Activated CD4-positive, alpha-beta T cell treated with anti-CD3 and anti-CD28 coated beads for 36 hours (primary cell): Measurements from ENCODE around the gene TOPORS. TPM values are rescaled to one million over a fixed set of nuclear protein-coding genes. Genes with fewer than 3 reads are reported as not detected.
"Not testable (repeated sequence)": the region's sequence is repeated elsewhere in the genome, so short reads cannot be mapped to it uniquely, and the experiment has no call there.

ENCODE experiments used
- ATAC-seq: fragments of 200-7000 bp; cut with Tn5 transposase; one replicate; pipeline ENCODE4 v1.10.0; 2021; ENCODE audit warnings: mild to moderate bottlenecking, moderate library complexity
- CTCF ChIA-PET: fragments of 350-600 bp; sonication (Branson Sonifier 250); formaldehyde crosslinking; loops from one replicate; lab custom pipeline; 2021; ENCODE audit warnings: antibody characterized with exemption; lab: Charles Lee
- POLR2A ChIA-PET: fragments of 350-600 bp; sonication (Branson Sonifier 250); formaldehyde crosslinking; loops from one replicate; lab custom pipeline; 2021; ENCODE audit warnings: antibody characterized with exemption, inconsistent platforms; lab: Charles Lee
- DNase-seq: peaks from one replicate; pipeline ENCODE4 v3.0.0-alpha.2; 2020
- H3K27ac Mint-ChIP-seq: one replicate; pipeline ENCODE4 v1.8.0; 2021; ENCODE audit warnings: mixed read lengths
- H3K27me3 Mint-ChIP-seq: one replicate; pipeline ENCODE4 v1.8.0; 2021; ENCODE audit warnings: mixed read lengths
- H3K36me3 Mint-ChIP-seq: one replicate; pipeline ENCODE4 v1.8.0; 2021; ENCODE audit warnings: low read depth, mixed read lengths
- H3K4me1 Mint-ChIP-seq: one replicate; pipeline ENCODE4 v1.8.0; 2021; ENCODE audit warnings: mixed read lengths
- H3K4me3 Mint-ChIP-seq: one replicate; pipeline ENCODE4 v1.8.0; 2021; ENCODE audit warnings: mild to moderate bottlenecking, moderate library complexity, mixed read lengths
- H3K9me3 Mint-ChIP-seq: one replicate; pipeline ENCODE4 v1.8.0; 2021; ENCODE audit warnings: low read depth, mixed read lengths
- intact Hi-C, 2 experiments: fragments of 100-400 bp; cut with DNase I in 1 of 2; cut with micrococcal nuclease in 1 of 2; formaldehyde crosslinking; loops; one replicate each; pipeline versions ENCODE4 v1.14.2 to v1.15.1; 2022 to 2024; cut with DNase I, micrococcal nuclease
- total RNA-seq, 2 experiments: library from RNA; stranded (reverse); gene quantifications; one replicate each; pipeline ENCODE4 v1.2.3, GENCODE V29; 2021

Gene TOPORS
- total RNA-seq, result 10 to 100 TPM; 14.4 to 18.9 TPM

DNA sequence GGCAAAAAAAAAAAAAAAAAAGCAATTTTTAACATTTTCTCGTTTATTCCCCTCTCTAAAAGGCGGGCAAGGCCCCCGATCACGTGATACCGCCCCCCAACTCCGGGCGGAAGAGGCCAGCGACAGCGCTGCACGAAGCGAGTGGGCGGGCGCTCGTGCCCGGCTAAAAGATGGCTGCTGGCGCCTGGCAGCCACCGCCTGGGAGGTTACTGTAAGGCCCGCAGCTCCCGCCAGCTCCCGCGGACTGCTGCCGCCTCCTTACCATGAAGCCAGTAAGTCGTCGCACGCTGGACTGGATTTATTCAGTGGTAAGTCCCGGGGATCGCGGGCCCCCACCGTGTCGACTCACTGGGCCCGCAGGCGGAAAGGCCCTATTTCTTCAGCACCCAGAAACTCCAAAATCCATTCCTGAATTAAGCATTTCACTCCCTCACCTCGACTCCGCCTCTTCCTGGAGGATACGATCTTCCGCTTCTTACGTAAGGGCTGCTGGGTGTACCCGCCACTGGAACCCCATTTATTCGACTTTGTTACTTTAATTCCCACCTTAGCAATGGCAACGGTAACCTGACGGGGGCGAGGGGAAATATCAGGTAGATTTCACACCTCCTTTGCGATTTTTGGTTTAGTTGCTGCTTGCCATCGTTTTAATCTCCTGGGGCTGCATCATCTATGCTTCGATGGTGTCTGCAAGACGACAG lies at the start of gene TOPORS, which contains the start of gene SMIM27:
Gene TOPORS, minus strand, starts transcription at position 415 of the 701 bp plus-strand sequence. Its CDS starts 150 bp downstream, at position 265.
Gene SMIM27, plus strand, starts transcription at position 156 of the 701 bp plus-strand sequence. Its CDS starts 108 bp downstream, at position 264.
- Mint-ChIP-seq H3K36me3 (peaks cover 30% of the 10 kb centered on the region), H3K4me3 (peak within 1 kb of the TSS; percentile 96), H3K27ac (peak within 1 kb of the TSS; percentile 99), H3K9me3 (no peaks in the 10 kb centered on the region), H3K27me3 (no peaks in the 10 kb centered on the region), H3K4me1 (peaks cover 43% of the 10 kb centered on the region)
- ChIA-PET CTCF (interaction anchor here (0.9 to 5.0 kb wide), 6 partner anchors 20 to 173 kb away, joined by 3 to 25 read pairs (median 12); partner anchors contain the start of genes ACO1, NDUFB6 and RIGI), POLR2A (interaction anchor here (1.0 kb wide), 2 partner anchors 20 kb away, joined by 4 to 5 read pairs; no protein-coding TSS in a partner anchor)
- ATAC-seq, result peak; percentile 73
- peak; percentile 95 for DNase-seq
- intact Hi-C loops, result loop anchor here (1.0 to 10.0 kb wide), 9 partner anchors 20 to 1622 kb away; partner anchors contain the start of genes APTX (in 1 of the 2), B4GALT1 (in 1 of the 2), BAG1 (in 1 of the 2) and DNAJA1 (in 1 of the 2)

- H3K27ac Mint-ChIP-seq, POLR2A ChIA-PET, H3K4me1 Mint-ChIP-seq, ATAC-seq, H3K4me3 Mint-ChIP-seq, H3K9me3 Mint-ChIP-seq, intact Hi-C loops, DNase-seq, H3K36me3 Mint-ChIP-seq: not testable (repeated sequence)
- peaks cover 18% of the 10 kb centered on the region for H3K27me3 Mint-ChIP-seq
- CTCF ChIA-PET, result interaction anchor here (1.7 kb wide), 1 partner anchor 19 kb away, joined by 7 read pairs; no protein-coding TSS in a partner anchor
Observed at GRCh38 chr9:32599021-32599420, 46.6 kb upstream of the TOPORS start.

GRCh38 chr9:32596936-32597335 lies 44.5 kb upstream of the TOPORS start:
- CTCF ChIA-PET, result interaction anchor here (0.6 to 1.1 kb wide), 2 partner anchors 18 to 218 kb away, joined by 3 to 4 read pairs; no protein-coding TSS in a partner anchor

DNA sequence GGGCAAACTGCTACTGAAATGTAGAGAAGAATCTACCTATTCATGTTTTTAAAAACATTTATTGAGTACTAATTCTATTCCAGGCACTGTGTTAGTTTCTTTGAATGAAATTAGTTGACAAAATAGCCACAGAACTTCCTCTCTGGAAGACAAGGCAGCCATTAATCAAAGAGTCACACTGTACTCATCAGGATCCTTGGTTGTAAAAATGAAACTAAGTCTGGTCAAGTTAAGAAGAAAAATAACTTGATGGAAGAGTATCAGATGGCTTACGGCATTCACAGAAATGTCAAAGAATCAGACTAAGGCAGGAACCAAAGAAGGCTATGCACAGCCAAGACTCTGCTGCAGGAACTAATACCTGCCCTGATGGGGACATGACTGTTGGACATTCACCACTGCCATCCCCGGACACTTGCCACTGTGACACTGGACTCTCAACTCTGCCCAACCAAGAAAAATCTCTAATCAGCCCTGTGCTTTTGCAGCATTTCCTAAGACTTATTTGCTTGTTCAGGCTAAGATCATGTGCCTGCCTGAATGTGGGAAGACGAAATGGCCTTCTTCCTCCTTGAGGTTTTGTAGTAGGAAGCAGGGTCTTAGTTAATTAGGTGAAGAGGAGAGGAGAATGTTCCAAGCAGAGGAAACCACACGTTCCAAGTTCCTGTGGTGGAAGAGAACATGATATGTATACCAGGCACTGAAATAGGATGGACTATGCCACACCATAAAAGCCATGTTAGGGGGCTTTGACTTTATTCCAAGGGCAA lies 43.9 kb upstream of the TOPORS start:
- no peaks in the 10 kb centered on the region for H3K4me1 Mint-ChIP-seq
- no peak for ATAC-seq
- H3K27ac Mint-ChIP-seq, result no peak overlapping the region
- intact Hi-C loops, result no loop called here
- no peak for DNase-seq
- ChIA-PET POLR2A (interaction anchor here (0.6 kb wide), 1 partner anchor 40 kb away, joined by 6 read pairs; no protein-coding TSS in a partner anchor), CTCF (interaction anchor here (1.1 to 1.8 kb wide), 2 partner anchors 218 kb away, joined by 4 to 5 read pairs; no protein-coding TSS in a partner anchor)
- no peaks in the 10 kb centered on the region for H3K36me3 Mint-ChIP-seq
- no peak overlapping the region for H3K4me3 Mint-ChIP-seq
- H3K27me3 Mint-ChIP-seq, result peaks cover 17% of the 10 kb centered on the region
- H3K9me3 Mint-ChIP-seq, result peaks cover 3% of the 10 kb centered on the region

More at GRCh38 chr9:32596936-32597335, 44.5 kb upstream of the TOPORS start:
- no peak overlapping the region for H3K27ac Mint-ChIP-seq
- POLR2A ChIA-PET, result interaction anchor here (0.6 kb wide), 1 partner anchor 41 kb away, joined by 6 read pairs; no protein-coding TSS in a partner anchor
- intact Hi-C loops, result no loop called here
- peaks cover 3% of the 10 kb centered on the region for H3K9me3 Mint-ChIP-seq
- no peak overlapping the region for H3K4me3 Mint-ChIP-seq
- H3K36me3 Mint-ChIP-seq, result no peaks in the 10 kb centered on the region
- DNase-seq (no peak), ATAC-seq (no peak)
- H3K4me1 Mint-ChIP-seq, result no peaks in the 10 kb centered on the region
- peaks cover 18% of the 10 kb centered on the region for H3K27me3 Mint-ChIP-seq

DNA sequence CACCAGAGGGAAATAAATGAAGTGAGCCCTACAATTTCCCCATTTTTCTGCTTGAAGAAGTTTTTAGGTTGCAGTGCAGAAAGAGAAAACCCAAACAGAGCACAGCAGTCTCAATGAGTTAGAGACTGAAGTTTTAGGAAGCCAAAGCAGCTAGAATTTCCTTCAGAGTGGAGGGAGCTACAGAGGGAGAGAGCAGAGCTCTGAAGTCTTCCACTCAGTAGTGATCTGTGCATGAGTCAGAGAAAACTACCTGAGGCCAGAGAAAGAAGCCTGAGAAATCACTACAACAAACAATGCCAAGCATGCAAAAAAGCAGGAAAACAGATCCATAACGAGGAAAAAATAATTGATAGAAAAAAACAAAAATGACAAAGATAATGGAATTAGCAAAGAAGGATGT lies 38.5 kb upstream of the TOPORS start:
- no peak for ATAC-seq
- no peak for DNase-seq
- H3K4me3 Mint-ChIP-seq, result no peak overlapping the region
- intact Hi-C loops, result no loop called here
- no peak overlapping the region for H3K27ac Mint-ChIP-seq
- no peaks in the 10 kb centered on the region for H3K36me3 Mint-ChIP-seq
- ChIA-PET CTCF (interaction anchor here (1.0 to 3.7 kb wide), 4 partner anchors 9 to 377 kb away, joined by 4 to 27 read pairs (median 16); no protein-coding TSS in a partner anchor), POLR2A (no interaction called here)
- H3K4me1 Mint-ChIP-seq, result no peaks in the 10 kb centered on the region
- H3K27me3 Mint-ChIP-seq, result peaks cover 10% of the 10 kb centered on the region
- H3K9me3 Mint-ChIP-seq, result no peaks in the 10 kb centered on the region

DNA sequence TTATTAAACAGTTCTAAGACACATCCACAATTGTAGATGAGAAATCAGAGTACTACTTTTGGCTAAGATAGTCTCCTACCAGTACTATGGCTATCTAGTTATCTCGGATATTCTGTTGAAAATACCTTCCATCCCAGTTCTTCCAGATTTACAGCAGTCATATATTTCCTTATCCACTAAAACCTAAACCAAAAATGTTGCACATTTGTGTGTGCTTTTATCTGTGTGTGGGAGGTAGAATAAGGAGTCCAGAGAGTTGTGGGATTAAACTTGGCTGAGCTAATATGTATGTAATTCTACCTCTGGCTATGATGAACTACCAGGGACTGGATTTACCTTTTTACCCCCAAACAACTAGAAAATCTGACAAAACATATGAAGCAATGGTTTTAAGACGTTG lies 38.1 kb upstream of the TOPORS start:
- H3K9me3 Mint-ChIP-seq, result no peaks in the 10 kb centered on the region
- H3K4me3 Mint-ChIP-seq, result no peak overlapping the region
- peaks cover 13% of the 10 kb centered on the region for H3K27me3 Mint-ChIP-seq
- no peaks in the 10 kb centered on the region for H3K4me1 Mint-ChIP-seq
- H3K27ac Mint-ChIP-seq, result no peak overlapping the region
- CTCF ChIA-PET, result interaction anchor here (1.0 to 3.7 kb wide), 6 partner anchors 9 to 377 kb away, joined by 4 to 32 read pairs (median 16); no protein-coding TSS in a partner anchor
- intact Hi-C loops, result no loop called here
- ATAC-seq (no peak), DNase-seq (no peak)
- H3K36me3 Mint-ChIP-seq, result no peaks in the 10 kb centered on the region
- POLR2A ChIA-PET, result no interaction called here

GRCh38 chr9:32589083-32589723 lies 36.8 kb upstream of the TOPORS start:
- Mint-ChIP-seq H3K36me3 (no peaks in the 10 kb centered on the region), H3K4me1 (no peaks in the 10 kb centered on the region), H3K4me3 (no peak overlapping the region), H3K9me3 (no peaks in the 10 kb centered on the region), H3K27me3 (peaks cover 18% of the 10 kb centered on the region), H3K27ac (no peak overlapping the region)
- ChIA-PET CTCF (interaction anchor here (0.7 to 3.7 kb wide), 10 partner anchors 9 to 385 kb away, joined by 3 to 32 read pairs (median 6); partner anchors contain the start of gene NDUFB6), POLR2A (no interaction called here)
- ATAC-seq (peak; percentile 63), DNase-seq (no peak)
- intact Hi-C loops, result loop anchor here (1.0 to 2.0 kb wide), 2 partner anchors 379 to 380 kb away; no protein-coding TSS in a partner anchor

DNA sequence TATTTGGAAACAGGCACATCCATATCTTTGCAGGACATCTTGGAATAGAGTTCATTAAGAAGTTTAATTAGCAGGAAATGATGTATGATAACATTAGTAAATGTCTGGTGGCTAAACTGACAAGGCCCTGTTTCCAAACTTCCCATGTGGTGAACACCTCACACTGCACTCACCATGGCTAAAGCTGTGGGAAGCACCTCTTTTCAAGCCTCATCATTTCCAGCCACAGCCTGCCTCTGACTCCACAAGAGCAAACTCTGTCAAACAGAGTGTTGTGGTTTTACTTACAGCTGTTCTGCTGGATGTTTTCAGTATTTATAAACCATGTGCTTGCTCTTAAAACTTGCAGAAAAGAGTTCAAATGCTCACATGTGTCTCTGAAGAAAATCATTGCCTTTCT lies 35.5 kb upstream of the TOPORS start:
- ChIA-PET CTCF (interaction anchor here (0.7 to 3.7 kb wide), 5 partner anchors 8 to 406 kb away, joined by 3 to 32 read pairs (median 26); partner anchors contain the start of gene NDUFB6), POLR2A (no interaction called here)
- ATAC-seq (peak; percentile 78), DNase-seq (peak; percentile 29)
- intact Hi-C loops, result loop anchor here in 1 of 2 experiments (2.0 kb wide), 1 partner anchor 381 kb away; no protein-coding TSS in a partner anchor
- H3K4me1 Mint-ChIP-seq, result no peaks in the 10 kb centered on the region
- H3K27me3 Mint-ChIP-seq, result peaks cover 18% of the 10 kb centered on the region
- no peaks in the 10 kb centered on the region for H3K9me3 Mint-ChIP-seq
- no peaks in the 10 kb centered on the region for H3K36me3 Mint-ChIP-seq
- H3K27ac Mint-ChIP-seq, result no peak overlapping the region
- no peak overlapping the region for H3K4me3 Mint-ChIP-seq

GRCh38 chr9:32584784-32585183 lies 32.4 kb upstream of the TOPORS start:
- H3K27ac Mint-ChIP-seq, result no peak overlapping the region
- no peaks in the 10 kb centered on the region for H3K4me1 Mint-ChIP-seq
- H3K4me3 Mint-ChIP-seq, result no peak overlapping the region
- ATAC-seq (no peak), DNase-seq (no peak)
- POLR2A ChIA-PET, result no interaction called here
- H3K36me3 Mint-ChIP-seq, result no peaks in the 10 kb centered on the region
- peaks cover 19% of the 10 kb centered on the region for H3K27me3 Mint-ChIP-seq
- CTCF ChIA-PET, result interaction anchor here (0.8 to 15.7 kb wide), 4 partner anchors 10 to 383 kb away, joined by 3 to 530 read pairs (median 4); no protein-coding TSS in a partner anchor
- intact Hi-C loops, result no loop called here
- H3K9me3 Mint-ChIP-seq, result no peaks in the 10 kb centered on the region

DNA sequence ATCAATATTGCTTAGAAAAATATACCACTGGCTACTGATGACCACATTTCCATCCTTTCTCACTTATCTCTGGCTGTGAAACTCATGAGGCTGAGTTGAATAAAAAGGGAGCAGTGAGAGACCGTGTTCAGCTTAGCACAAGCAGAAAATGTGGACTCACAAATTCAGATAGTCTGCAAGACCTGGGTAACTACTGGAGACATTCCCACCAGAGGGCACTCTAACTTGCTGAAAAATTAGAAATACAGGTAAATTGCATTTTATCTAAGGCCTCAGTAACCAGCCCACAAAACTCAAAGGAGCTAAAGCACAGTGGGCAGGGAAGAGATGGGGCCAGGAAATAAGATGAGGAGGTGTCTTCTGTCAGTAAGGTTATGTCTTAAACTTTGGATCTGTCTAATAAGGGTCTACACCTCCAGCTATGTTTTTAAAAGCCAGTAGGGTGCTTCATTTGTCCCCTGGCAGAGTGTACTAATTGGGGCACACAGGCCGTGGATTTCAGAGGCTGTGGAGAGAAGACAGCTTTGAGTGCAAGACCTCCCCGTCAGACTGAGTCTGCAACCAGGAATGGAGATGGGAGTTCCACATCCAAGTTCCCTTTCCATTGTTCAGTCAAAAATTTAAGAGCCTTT lies 29.2 kb upstream of the TOPORS start:
- ChIA-PET POLR2A (no interaction called here), CTCF (interaction anchor here (0.5 to 15.7 kb wide), 23 partner anchors 7 to 1713 kb away, joined by 3 to 530 read pairs (median 4); partner anchors contain the start of genes ACO1 and NDUFB6)
- Mint-ChIP-seq H3K4me3 (no peak overlapping the region), H3K27me3 (peaks cover 16% of the 10 kb centered on the region), H3K36me3 (no peaks in the 10 kb centered on the region), H3K27ac (no peak overlapping the region), H3K4me1 (no peaks in the 10 kb centered on the region), H3K9me3 (no peaks in the 10 kb centered on the region)
- DNase-seq (peak; percentile 39), ATAC-seq (peak; percentile 64)
- intact Hi-C loops, result loop anchor here (1.0 to 2.0 kb wide), 2 partner anchors 387 kb away; no protein-coding TSS in a partner anchor
